Kidney epithelial cell (primary cell): Measurements from ENCODE around the gene KIR2DL1. TPM values are rescaled to one million over a fixed set of nuclear protein-coding genes. Genes with fewer than 3 reads are reported as not detected.
"Not testable (repeated sequence)": the region's sequence is repeated elsewhere in the genome, so short reads cannot be mapped to it uniquely, and the experiment has no call there.

ENCODE experiments used
- DNase-seq: peaks from one replicate; pipeline ENCODE4 v3.0.0-alpha.2; 2010; ENCODE audit warnings: low read depth
- H3K27me3 ChIP-seq: 2 replicates; pipeline ENCODE4 v1.6.0; 2011; ENCODE audit warnings: low read length; ENCODE audit not compliant: control insufficient read depth, insufficient read depth
- H3K36me3 ChIP-seq: 2 replicates; pipeline ENCODE4 v1.5.1; 2011; ENCODE audit warnings: low read length; ENCODE audit not compliant: control insufficient read depth, insufficient read depth
- H3K4me3 ChIP-seq: 2 replicates; pipeline ENCODE4 v1.5.1; 2011; ENCODE audit warnings: low read depth, mild to moderate bottlenecking, control low read depth, low read length
- total RNA-seq: library from RNA; depleted of rRNA; stranded (reverse); fragments of >200 nt; gene quantifications from 2 replicates; pipeline ENCODE4 v1.2.3, GENCODE V29; 2015
- TF ChIP-seq, protein P1 (sequence below): IDR thresholded peaks from 2 replicates; pipeline ENCODE4 v1.5.1; 2011; ENCODE audit warnings: mild to moderate bottlenecking, moderate library complexity, low read length, control low read depth, inconsistent platforms; ENCODE audit not compliant: insufficient read depth, poor library complexity, severe bottlenecking

KIR2DL1 gene
- total RNA-seq, 1 donor from 2014 or later, result not detected

DNA sequence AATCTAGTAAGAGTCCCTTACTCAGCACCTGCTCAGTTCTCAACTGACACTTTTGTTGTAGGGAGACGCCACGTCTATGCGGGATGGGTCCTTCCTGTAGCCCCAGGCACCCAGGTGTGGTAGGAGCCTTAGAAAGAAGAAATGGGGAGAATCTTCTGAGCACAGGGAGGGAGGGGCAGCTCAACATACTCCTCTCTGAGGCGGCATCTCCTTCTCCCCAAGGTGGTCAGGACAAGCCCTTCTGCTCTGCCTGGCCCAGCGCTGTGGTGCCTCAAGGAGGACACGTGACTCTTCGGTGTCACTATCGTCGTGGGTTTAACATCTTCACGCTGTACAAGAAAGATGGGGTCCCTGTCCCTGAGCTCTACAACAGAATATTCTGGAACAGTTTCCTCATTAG lies 35.0 kb downstream of the KIR2DL1 start:
- TF ChIP-seq, protein P1, sequence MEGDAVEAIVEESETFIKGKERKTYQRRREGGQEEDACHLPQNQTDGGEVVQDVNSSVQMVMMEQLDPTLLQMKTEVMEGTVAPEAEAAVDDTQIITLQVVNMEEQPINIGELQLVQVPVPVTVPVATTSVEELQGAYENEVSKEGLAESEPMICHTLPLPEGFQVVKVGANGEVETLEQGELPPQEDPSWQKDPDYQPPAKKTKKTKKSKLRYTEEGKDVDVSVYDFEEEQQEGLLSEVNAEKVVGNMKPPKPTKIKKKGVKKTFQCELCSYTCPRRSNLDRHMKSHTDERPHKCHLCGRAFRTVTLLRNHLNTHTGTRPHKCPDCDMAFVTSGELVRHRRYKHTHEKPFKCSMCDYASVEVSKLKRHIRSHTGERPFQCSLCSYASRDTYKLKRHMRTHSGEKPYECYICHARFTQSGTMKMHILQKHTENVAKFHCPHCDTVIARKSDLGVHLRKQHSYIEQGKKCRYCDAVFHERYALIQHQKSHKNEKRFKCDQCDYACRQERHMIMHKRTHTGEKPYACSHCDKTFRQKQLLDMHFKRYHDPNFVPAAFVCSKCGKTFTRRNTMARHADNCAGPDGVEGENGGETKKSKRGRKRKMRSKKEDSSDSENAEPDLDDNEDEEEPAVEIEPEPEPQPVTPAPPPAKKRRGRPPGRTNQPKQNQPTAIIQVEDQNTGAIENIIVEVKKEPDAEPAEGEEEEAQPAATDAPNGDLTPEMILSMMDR, result no peak
- H3K36me3 ChIP-seq, result no peaks in the 10 kb centered on the region
- H3K4me3 ChIP-seq, result no peak overlapping the region
- no peaks in the 10 kb centered on the region for H3K27me3 ChIP-seq
- DNase-seq, result no peak

DNA sequence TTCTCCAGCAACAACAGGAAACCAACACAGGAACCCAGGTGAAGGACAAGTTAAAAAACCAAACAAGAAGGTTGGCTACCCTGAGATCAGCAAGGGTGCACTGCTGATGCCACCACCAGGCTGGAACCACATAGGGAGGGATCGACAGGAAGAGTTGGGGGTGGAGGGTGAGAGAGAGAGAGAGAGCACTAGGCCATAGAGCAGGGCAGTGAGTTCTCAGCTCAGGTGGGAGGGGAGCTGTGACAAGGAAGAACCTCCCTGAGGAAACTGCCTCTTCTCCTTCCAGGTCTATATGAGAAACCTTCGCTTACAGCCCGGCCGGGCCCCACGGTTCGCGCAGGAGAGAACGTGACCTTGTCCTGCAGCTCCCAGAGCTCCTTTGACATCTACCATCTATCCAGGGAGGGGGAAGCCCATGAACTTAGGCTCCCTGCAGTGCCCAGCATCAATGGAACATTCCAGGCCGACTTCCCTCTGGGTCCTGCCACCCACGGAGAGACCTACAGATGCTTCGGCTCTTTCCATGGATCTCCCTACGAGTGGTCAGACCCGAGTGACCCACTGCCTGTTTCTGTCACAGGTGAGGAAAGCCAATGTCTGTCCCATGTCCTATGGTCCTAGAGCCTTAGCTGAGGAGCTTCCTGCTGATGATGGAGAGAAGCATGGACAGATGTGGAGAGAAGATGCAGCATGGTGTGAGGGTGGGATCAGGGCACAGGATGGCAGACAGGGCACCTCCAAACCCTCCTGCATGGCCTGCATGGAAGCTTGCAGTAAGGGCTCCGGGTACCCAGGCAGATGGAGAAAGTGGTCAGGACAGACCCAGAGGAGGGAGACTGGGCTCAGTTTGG lies 36.3 kb downstream of the KIR2DL1 start:
- Histone ChIP-seq H3K4me3 (no peak overlapping the region), H3K36me3 (no peaks in the 10 kb centered on the region), H3K27me3 (no peaks in the 10 kb centered on the region)
- DNase-seq, result no peak
- TF ChIP-seq, protein P1, result no peak

DNA sequence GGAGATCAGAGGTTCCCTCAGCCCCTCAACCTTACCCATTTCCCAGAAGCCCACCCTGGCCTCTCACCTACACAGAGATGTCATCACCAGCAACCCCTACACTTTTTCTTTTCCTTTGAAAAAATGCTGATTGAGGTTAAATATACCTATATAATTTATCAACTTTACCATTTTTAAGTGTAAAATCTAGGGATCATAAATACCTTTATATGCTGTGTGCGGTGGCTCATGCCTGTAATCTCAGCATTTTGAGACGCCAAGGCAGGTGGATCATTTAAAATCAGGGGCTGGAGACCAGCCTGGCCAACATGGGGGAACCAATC lies 36.9 kb downstream of the KIR2DL1 start:
- H3K27me3 ChIP-seq, result no peaks in the 10 kb centered on the region
- no peak overlapping the region for H3K4me3 ChIP-seq
- no peak for DNase-seq
- TF ChIP-seq, protein P1, result no peak
- H3K36me3 ChIP-seq, result no peaks in the 10 kb centered on the region

DNA sequence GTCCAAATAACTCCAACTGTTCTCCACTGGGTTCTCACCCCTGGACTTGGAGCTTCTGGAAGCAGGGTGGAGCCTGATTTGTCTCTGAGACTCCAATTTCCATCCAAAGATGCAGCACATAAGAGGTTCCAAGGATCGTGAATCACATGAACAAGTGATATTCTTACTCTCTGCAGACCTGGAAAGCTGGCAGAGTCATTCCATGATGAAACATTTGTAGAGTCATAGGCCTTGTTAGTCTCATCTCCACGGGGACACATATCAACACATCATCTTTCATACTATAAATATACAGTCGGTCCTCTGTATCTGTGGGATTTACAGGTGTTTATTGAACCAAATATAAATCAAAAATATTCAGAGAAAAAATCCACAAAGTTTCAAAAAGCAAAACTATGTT lies 45.0 kb downstream of the KIR2DL1 start:
- DNase-seq, H3K36me3 ChIP-seq, H3K27me3 ChIP-seq, H3K4me3 ChIP-seq: not testable (repeated sequence)

DNA sequence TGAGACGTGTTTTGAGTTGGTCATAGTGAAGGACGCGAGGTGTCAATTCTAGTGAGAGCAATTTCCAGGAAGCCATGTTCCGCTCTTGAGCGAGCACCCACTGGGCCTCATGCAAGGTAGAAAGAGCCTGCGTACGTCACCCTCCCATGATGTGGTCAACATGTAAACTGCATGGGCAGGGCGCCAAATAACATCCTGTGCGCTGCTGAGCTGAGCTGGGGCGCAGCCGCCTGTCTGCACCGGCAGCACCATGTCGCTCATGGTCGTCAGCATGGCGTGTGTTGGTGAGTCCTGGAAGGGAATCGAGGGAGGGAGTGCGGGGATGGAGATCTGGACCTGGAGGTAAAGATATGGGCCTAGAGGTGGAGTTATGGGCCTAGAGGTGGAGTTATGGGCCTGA lies 46.7 kb downstream of the KIR2DL1 start, which contains the start of gene KIR3DL1:
Gene KIR3DL1 (plus strand): TSS at position 218 of the 400 bp plus-strand sequence.
- not testable (repeated sequence) for H3K36me3 ChIP-seq, H3K4me3 ChIP-seq, DNase-seq, H3K27me3 ChIP-seq

DNA sequence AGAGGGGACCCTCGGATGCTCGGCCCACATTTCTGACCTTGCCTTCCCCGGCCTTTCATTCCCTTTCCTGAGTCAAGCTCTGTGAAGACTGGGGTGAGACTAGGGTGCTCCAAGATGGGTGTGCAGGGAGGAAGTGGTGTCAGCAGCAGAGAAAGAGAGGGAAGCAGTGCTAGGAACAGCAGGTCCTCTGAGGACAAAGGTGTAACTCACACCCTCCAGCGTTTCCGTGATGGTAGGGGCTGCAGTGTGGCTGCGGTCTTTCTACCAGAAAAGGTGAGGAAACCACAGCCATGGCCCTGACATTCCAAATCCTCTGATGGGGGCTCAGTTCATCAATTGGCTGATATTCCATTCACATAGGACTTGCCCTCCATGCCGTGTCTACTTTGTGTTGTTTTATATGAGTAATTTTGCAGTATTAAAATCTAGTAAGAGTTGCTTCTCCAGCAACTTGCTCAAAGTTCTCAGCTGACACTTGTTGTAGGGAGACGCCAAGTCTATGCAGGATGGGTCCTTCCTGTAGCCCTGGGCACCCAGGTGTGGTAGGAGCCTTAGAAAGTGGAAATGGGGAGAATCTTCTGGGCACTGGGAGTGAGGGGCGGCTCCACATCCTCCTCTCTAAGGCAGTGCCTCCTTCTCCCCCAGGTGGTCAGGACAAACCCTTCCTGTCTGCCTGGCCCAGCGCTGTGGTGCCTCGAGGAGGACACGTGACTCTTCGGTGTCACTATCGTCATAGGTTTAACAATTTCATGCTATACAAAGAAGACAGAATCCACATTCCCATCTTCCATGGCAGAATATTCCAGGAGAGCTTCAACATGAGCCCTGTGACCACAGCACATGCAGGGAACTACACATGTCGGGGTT lies 48.3 kb downstream of the KIR2DL1 start:
- no peaks in the 10 kb centered on the region for H3K27me3 ChIP-seq
- no peak for DNase-seq
- TF ChIP-seq, protein P1, result no peak
- no peaks in the 10 kb centered on the region for H3K36me3 ChIP-seq
- no peak overlapping the region for H3K4me3 ChIP-seq

DNA sequence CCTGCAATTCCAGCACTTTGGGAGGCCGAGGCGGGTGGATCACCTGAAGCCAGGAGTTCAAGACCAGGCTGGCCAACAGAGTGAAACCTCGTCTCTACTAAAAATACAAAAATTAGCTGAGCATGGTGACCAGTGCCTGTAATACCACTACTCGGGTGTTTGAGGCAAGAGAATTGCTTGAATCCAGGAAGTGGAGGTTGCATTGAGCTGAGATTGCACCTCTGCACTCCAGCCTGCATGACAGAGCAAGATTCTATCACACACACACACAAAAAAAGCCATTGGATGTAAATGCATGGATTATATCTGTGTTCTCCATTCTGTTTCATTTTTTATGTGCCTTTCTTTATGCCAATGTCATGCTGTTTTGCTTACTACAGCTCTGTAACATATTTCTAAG lies 54.8 kb downstream of the KIR2DL1 start:
- not testable (repeated sequence) for H3K27me3 ChIP-seq, H3K36me3 ChIP-seq, H3K4me3 ChIP-seq, DNase-seq

DNA sequence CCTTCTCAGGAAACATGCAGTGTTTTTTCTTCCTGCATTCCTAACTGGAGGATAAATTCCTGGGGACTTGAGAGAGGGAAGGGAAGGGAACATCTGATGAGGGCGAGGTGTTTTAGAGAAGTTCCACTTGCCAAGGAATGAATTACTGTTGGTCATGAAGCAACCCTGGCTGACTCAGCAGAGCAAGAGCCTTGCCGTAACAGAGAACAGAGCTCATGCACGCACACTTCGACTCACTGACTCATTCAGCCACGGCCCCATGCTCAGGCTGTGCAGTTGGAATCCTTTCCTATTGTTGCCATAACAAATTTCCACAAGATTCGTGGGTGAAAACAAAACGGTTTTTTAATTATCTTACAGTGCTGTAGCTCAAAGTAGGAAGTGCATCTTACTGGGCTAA lies 55.7 kb downstream of the KIR2DL1 start:
- not testable (repeated sequence) for DNase-seq, H3K36me3 ChIP-seq, H3K4me3 ChIP-seq, H3K27me3 ChIP-seq

DNA sequence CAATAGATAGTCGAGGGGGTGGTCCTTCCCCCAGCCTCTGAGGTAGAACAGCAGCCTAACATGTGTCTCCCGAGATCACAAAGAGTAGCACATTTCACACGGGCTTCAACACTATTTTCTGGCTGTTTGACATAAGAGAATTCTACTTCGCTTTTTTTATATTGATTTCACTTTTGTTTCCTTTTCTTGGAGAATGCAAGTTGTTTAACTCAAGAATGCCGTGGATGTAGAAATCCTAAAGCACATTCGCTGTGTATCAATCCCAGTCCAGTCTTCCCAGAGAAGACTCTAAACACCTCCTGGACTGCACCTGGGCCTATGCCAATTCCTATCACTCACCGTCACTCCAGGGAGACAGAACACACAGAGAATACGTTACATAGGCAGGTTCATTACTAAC lies 58.5 kb downstream of the KIR2DL1 start:
- not testable (repeated sequence) for H3K4me3 ChIP-seq, H3K27me3 ChIP-seq, H3K36me3 ChIP-seq, DNase-seq

DNA sequence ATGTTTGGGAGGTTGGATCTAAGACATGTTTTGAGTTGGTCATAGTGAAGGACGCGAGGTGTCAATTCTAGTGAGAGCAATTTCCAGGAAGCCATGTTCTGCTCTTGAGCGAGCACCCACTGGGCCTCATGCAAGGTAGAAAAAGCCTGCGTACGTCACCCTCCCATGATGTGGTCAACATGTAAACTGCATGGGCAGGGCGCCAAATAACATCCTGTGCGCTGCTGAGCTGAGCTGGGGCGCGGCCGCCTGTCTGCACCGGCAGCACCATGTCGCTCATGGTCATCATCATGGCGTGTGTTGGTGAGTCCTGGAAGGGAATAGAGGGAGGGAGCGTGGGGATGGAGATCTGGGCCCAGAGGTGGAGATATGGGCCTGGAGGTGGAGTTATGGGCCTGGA lies 62.9 kb downstream of the KIR2DL1 start, which contains the start of gene KIR2DS4:
Gene KIR2DS4 (plus strand): TSS at position 181 of the 400 bp plus-strand sequence.
- DNase-seq, H3K36me3 ChIP-seq, H3K27me3 ChIP-seq, H3K4me3 ChIP-seq: not testable (repeated sequence)
